Esophagus muscularis mucosa (tissue), 4 donors: ENCODE data around the gene DCD. TPM values are rescaled to one million over a fixed set of nuclear protein-coding genes. Genes with fewer than 3 reads are reported as not detected.

Experiments
- DNase-seq: peaks from one replicate; pipeline ENCODE4 v3.0.0-alpha.2; 2017; ENCODE audit errors: extremely low spot score
- H3K27ac ChIP-seq, 4 donors: fragments of 200-600 bp; sonication (generic); replicated peaks in 1 of 4; 1 replicate in 3 of 4; 2 replicates in 1 of 4; pipeline ENCODE4 v1.5.1; 2016 to 2019; ENCODE audit warnings: mild to moderate bottlenecking in 1 of 4
- H3K27me3 ChIP-seq, 4 donors: fragments of 200-600 bp; sonication (generic); one replicate each; pipeline versions ENCODE4 v1.5.1 to v1.6.0; 2016 to 2019
- H3K36me3 ChIP-seq, 4 donors: fragments of 200-600 bp; sonication (generic); one replicate each; pipeline ENCODE4 v1.5.1; 2016 to 2019
- H3K4me1 ChIP-seq, 4 donors: fragments of 200-600 bp; sonication (generic); one replicate each; pipeline ENCODE4 v1.5.1; 2016 to 2019
- H3K4me3 ChIP-seq, 4 donors: fragments of 200-600 bp; sonication (generic); 1 replicate in 2 of 4; 2 replicates in 2 of 4; pipeline ENCODE4 v1.5.1; 2016 to 2019; ENCODE audit warnings: mild to moderate bottlenecking in 4 of 4, moderate library complexity in 1 of 4
- H3K9me3 ChIP-seq, 4 donors: fragments of 200-600 bp; sonication (generic); 1 replicate in 3 of 4; 2 replicates in 1 of 4; pipeline ENCODE4 v1.5.1; 2016 to 2019
- CTCF ChIP-seq, 3 experiments: fragments of 200-600 bp in 2 of 3; fragments of 450-650 bp in 1 of 3; sonication (generic) in 2 of 3; IDR thresholded peaks; one replicate each; pipeline ENCODE4 v1.5.1; 2017 to 2019; ENCODE audit warnings: antibody characterized with exemption in 3 of 3, mild to moderate bottlenecking in 2 of 3, moderate library complexity in 1 of 3
- EP300 ChIP-seq: sonication (generic); formaldehyde crosslinking; IDR thresholded peaks from one replicate; pipeline ENCODE4 v1.6.1; 2017; ENCODE audit warnings: antibody characterized with exemption
- POLR2A ChIP-seq: fragments of 450-650 bp; IDR thresholded peaks from one replicate; pipeline ENCODE4 v1.6.1; 2017; ENCODE audit warnings: antibody characterized with exemption, moderate library complexity, mild to moderate bottlenecking, low read depth
- POLR2AphosphoS5 ChIP-seq, 2 donors: sonication (generic); formaldehyde crosslinking; IDR thresholded peaks; one replicate each; pipeline ENCODE4 v1.6.1; 2017; ENCODE audit warnings: antibody characterized with exemption in 2 of 2
- WGBS: methylation state at CpG from one replicate; pipeline ENCODE4 v1.1.5; 2018; 5-methylcytosine and 5-hydroxymethylcytosine counted together
- intact Hi-C: fragments of 100-400 bp; cut with DNase I; formaldehyde crosslinking; loops from one replicate; pipeline ENCODE4 v1.15.1; 2023
- total RNA-seq, 4 donors: library from RNA; depleted of rRNA; stranded (reverse); fragments of >200 nt; gene quantifications; one replicate each; pipeline versions ENCODE4 v1.1.0 to v1.2.1, GENCODE V29; 2016

DCD gene
- total RNA-seq, 4 donors from 2014 or later, result not detected

DNA sequence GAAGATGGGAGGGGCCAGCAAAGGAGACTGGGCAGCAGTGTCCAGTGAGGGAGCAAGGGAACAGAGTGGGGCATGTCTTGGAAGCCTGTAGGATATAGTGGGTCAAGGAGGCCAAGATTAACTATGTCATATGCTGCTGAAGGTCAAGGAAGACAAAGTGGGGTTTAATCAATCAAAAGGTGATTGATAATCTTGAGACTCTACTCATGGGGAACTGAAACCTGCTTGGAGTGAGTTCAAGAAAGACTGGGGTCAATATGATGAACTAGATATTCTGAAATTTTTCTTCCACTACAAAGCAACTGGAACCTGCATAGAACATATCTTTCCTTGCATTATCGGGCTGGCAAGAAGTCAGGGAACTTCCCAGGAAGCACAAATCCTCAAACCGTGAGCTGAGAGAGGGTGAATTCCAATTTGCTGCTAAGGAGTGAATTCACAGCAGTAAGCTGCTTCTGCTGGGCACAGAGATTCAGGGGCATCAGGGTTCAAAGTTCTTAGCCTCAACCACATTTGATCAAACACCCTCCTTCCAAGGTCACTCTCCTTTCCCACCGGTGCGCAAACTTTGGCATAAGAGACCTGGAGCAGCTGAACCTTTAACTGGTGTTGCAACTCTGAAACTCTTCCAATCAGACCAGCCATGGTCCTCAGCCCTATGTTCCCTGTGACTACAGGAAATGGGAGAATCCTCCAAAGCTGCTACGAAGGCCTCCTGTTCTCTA, 40.3 kb upstream of the DCD start:
- Histone ChIP-seq H3K4me3 (no peak overlapping the region), H3K27ac (no peak overlapping the region), H3K27me3 (peaks cover 0 to 56% (median 0%) of the 10 kb centered on the region in 4 donors), H3K36me3 (no peaks in the 10 kb centered on the region), H3K4me1 (no peaks in the 10 kb centered on the region), H3K9me3 (no peaks in the 10 kb centered on the region)
- DNase-seq, result no peak
- 77% methylated on average over 5 of the region's 5 CpGs for WGBS
- TF ChIP-seq POLR2A, result no peak
- TF ChIP-seq POLR2AphosphoS5 (IDR thresholded peaks at IDR 0.05), result no peak
- no peak for TF ChIP-seq CTCF (IDR thresholded peaks at IDR 0.05)
- TF ChIP-seq EP300, result no peak
- intact Hi-C loops, result no loop called here

DNA sequence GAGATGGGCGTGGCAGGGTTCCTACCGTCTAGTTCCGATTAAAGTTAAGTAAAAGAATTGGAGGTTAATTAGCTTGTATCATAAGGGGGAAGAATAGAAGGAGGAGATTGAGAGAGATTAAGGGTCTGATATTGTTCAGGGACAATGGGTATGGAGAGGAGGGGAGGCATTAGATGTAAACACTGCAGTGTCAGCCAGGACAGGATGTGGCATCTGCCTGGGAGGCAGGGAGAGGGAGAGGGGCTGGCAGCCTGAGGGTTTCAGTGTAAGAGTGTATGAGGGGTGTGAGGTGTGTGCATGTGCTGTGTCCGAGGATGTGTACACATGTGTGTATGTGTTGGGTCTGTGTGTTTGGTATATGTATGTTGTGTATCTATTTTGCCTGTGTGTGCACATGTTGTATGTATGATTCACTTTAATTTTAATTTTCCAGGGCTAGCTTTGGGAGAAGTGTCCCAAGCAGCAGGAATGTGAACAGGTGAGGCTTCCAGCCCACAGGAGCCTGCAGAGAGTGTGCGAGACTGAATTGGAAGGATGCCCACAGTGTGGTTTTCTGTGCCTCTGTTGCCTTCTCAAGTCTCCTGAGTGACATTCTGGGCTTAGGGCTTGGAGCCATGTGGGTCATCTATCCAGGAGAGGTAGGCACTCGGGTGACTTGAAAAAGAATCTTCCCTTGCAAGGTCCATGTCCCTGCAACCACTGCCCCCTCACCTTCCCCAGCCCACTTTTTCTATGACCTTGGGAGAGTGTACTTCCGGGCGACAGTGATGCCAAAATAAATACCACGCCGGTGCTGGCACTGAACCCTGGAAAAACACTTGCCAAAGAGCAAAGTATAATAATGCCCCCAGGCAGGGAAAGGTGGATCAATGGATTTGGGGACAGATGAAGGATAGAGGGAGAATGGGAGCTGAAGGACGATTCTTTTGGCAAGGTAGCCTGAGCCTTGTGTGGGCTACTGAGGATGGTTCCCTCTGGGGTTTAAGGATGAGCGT, 36.8 kb upstream of the DCD start:
- intact Hi-C loops, result no loop called here
- no peak for DNase-seq
- H3K36me3 ChIP-seq, result no peaks in the 10 kb centered on the region
- WGBS, result 72% methylated on average over 12 of the region's 12 CpGs
- H3K4me1 ChIP-seq, result no peaks in the 10 kb centered on the region
- H3K27me3 ChIP-seq, result peaks cover 0 to 57% (median 0%) of the 10 kb centered on the region in 4 donors
- H3K4me3 ChIP-seq, result no peak overlapping the region
- H3K9me3 ChIP-seq, result no peaks in the 10 kb centered on the region
- TF ChIP-seq POLR2A (no peak), POLR2AphosphoS5 (IDR thresholded peaks at IDR 0.05) (no peak), EP300 (no peak), CTCF (IDR thresholded peaks at IDR 0.05) (no peak)
- no peak overlapping the region for H3K27ac ChIP-seq

DNA sequence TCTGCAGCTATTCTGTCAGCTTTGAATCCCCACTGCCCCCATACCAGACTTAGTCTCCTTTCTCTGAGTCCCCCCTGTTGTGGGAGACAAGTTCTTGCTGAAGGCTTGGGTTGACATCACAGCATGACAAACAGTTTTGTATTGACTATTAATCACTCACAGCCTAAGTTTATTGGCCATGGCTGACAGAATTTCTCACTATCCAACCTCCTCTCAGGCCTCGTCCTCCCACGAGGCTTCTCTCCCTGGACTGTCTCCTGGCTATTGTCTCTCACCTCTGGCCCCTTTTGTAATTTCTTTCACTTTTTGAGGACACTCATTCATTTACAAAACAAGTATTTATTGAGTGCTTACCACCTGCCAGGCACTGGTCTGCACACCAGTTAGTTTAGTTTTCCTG, 35.2 kb upstream of the DCD start:
- peaks cover 0 to 55% (median 0%) of the 10 kb centered on the region in 4 donors for H3K27me3 ChIP-seq
- H3K9me3 ChIP-seq, result no peaks in the 10 kb centered on the region
- no peaks in the 10 kb centered on the region for H3K4me1 ChIP-seq
- no peaks in the 10 kb centered on the region for H3K36me3 ChIP-seq
- H3K27ac ChIP-seq, result no peak overlapping the region
- no peak overlapping the region for H3K4me3 ChIP-seq
- 42% methylated on average over 2 of the region's 2 CpGs for WGBS
- no peak for DNase-seq
- no peak for TF ChIP-seq POLR2A
- no peak for TF ChIP-seq EP300
- intact Hi-C loops, result no loop called here

DNA sequence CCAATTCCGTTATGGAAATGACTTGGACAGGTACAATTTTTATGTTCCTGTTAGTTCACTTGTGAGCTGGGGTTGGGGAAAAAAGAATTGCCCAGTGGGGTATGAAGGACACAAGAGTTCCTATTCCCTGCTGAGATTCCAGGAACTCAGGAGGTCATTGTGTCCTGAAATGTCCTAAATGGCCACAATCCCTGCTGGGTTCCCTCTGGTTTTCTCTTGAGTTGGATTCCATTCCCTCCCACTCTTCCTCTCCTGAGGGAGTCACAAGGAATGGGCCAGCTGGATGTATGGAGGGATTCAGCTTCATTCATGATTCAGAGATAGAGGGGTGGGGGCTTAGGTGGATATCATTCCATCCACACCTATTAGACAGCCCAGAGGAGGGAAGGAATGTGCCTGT, 34.5 kb upstream of the DCD start:
- TF ChIP-seq EP300, result no peak
- no peak for TF ChIP-seq POLR2AphosphoS5 (IDR thresholded peaks at IDR 0.05)
- no peak for TF ChIP-seq POLR2A
- no peak for TF ChIP-seq CTCF (IDR thresholded peaks at IDR 0.05)
- H3K27me3 ChIP-seq, result peaks cover 0 to 49% (median 0%) of the 10 kb centered on the region in 4 donors
- WGBS, result 100% methylated on average over 1 of the region's 1 CpG
- no peaks in the 10 kb centered on the region for H3K4me1 ChIP-seq
- no peaks in the 10 kb centered on the region for H3K9me3 ChIP-seq
- no peak overlapping the region for H3K27ac ChIP-seq
- no peak overlapping the region for H3K4me3 ChIP-seq
- intact Hi-C loops, result no loop called here
- DNase-seq, result peak; percentile 75
- no peaks in the 10 kb centered on the region for H3K36me3 ChIP-seq

DNA sequence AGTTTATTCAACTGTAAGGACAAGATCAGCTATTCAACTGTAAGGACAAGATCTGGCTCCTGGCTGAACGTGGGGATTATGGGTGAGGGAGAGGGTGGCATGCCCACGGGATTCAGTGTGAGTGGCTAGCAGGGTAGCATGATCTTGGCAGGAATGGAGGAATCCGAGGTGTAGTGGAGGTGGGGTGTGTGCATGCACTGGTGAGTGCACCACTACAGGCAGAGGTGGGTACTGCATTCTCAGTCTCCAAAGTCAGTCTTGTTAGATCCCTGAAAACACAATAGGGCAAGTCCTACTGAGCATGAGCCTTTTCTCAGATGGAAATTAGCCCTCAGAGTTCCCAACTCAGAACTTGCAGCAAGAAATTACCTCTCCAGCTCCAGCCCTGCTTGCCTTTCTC, 32.2 kb upstream of the DCD start:
- DNase-seq, result peak; percentile 84
- TF ChIP-seq EP300 (no peak), CTCF (IDR thresholded peaks at IDR 0.05) (peak in 1 of 3 experiments; percentile 25)
- no peaks in the 10 kb centered on the region for H3K4me1 ChIP-seq
- H3K9me3 ChIP-seq, result no peaks in the 10 kb centered on the region
- H3K4me3 ChIP-seq, result no peak overlapping the region
- H3K36me3 ChIP-seq, result no peaks in the 10 kb centered on the region
- 33% methylated on average over 3 of the region's 3 CpGs for WGBS
- H3K27ac ChIP-seq, result no peak overlapping the region
- intact Hi-C loops, result no loop called here
- H3K27me3 ChIP-seq, result peaks cover 0 to 38% (median 0%) of the 10 kb centered on the region in 4 donors
